Mucosa of descending colon (tissue), 3 donors: ENCODE measurements around the gene FARP1. TPM values are rescaled to one million over a fixed set of nuclear protein-coding genes. Genes with fewer than 3 reads are reported as not detected.

Experiments
- ATAC-seq: fragments of 200-7000 bp; cut with Tn5 transposase; one replicate; pipeline ENCODE4 v1.9.1; 2020; ENCODE audit warnings: mild to moderate bottlenecking, moderate library complexity
- DNase-seq, 3 donors: peaks; one replicate each; pipeline ENCODE4 v3.0.0-alpha.2; 2020
- H3K36me3 ChIP-seq: fragments of 200-600 bp; one replicate; pipeline ENCODE4 v1.8.0; 2021; ENCODE audit warnings: low read depth, mild to moderate bottlenecking
- H3K4me1 ChIP-seq: fragments of 200-600 bp; one replicate; pipeline ENCODE4 v1.8.0; 2021; ENCODE audit warnings: low read depth, mild to moderate bottlenecking
- H3K4me3 ChIP-seq: fragments of 200-600 bp; one replicate; pipeline ENCODE4 v1.8.0; 2021; ENCODE audit warnings: mild to moderate bottlenecking
- H3K9me3 ChIP-seq: fragments of 200-600 bp; one replicate; pipeline ENCODE4 v1.8.0; 2021; ENCODE audit warnings: mild to moderate bottlenecking
- CTCF ChIP-seq: fragments of 200-600 bp; IDR thresholded peaks from one replicate; pipeline ENCODE4 v1.8.0; 2022; ENCODE audit warnings: antibody characterized with exemption, mild to moderate bottlenecking
- intact Hi-C, 2 donors: fragments of 100-400 bp; cut with DNase I in 1 of 2; cut with micrococcal nuclease in 1 of 2; formaldehyde crosslinking; loops; one replicate each; pipeline versions ENCODE4 v1.11.0 to v1.11.1; 2022; cut with DNase I, micrococcal nuclease
- total RNA-seq, 3 donors: library from RNA; stranded (reverse); fragmentation: NEBNext Ultra II Directional in 2 of 3; extraction: Animal tissue kit (Norgen Biotek cat#: 25700) in 2 of 3; gene quantifications; one replicate each; pipeline versions ENCODE4 v1.2.1 to v1.2.4, GENCODE V29; 2021 to 2023
- donor health status: DM: no; HTN: no; CAD: no; lungs with moderate emphysema.
- donor health status: DM: no; HTN: no; CAD: no.
- donor health status: DM: no; HTN: yes; CAD: no.

FARP1 gene
- total RNA-seq, 3 donors from 2014 or later: 44.4 to 111 (median 53.6) TPM

DNA sequence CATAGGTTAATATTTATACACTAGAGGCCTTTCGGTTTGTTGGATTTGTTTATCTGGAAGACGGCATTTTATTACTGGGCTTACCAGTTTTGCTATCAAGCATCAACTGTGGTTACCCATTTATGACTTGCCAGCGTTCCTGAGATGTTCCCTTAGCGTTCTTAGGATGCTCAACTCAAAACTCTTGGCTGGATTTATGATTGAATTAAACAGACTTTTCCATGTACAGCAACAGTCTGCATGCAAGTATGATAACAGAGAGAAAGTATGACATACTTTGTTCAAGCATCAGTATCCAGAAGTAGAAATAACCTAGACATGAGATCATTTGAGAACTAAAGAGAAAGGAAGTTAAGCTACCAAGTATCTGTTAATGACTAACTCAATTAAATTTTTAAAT is 64.1 kb downstream of the FARP1 start:
- Histone ChIP-seq H3K36me3 (no peaks in the 10 kb centered on the region), H3K9me3 (peaks cover 8% of the 10 kb centered on the region), H3K4me1 (peaks cover 14% of the 10 kb centered on the region), H3K4me3 (no peak overlapping the region)
- no peak for DNase-seq
- peak; percentile 49 for ATAC-seq
- TF ChIP-seq CTCF: no peak
- intact Hi-C loops: no loop called here

GRCh38 chr13:98207416-98207815 is 64.5 kb downstream of the FARP1 start:
- Histone ChIP-seq H3K36me3 (no peaks in the 10 kb centered on the region), H3K9me3 (peaks cover 8% of the 10 kb centered on the region), H3K4me1 (peaks cover 11% of the 10 kb centered on the region), H3K4me3 (no peak overlapping the region)
- intact Hi-C loops: no loop called here
- TF ChIP-seq CTCF: no peak
- DNase-seq: no peak
- ATAC-seq: no peak

GRCh38 chr13:98208606-98209005 is 65.7 kb downstream of the FARP1 start:
- intact Hi-C loops: no loop called here
- no peaks in the 10 kb centered on the region for H3K36me3 ChIP-seq
- H3K4me3 ChIP-seq: no peak overlapping the region
- H3K9me3 ChIP-seq: peaks cover 8% of the 10 kb centered on the region
- no peak for DNase-seq
- ATAC-seq: no peak
- peaks cover 11% of the 10 kb centered on the region for H3K4me1 ChIP-seq
- no peak for TF ChIP-seq CTCF

DNA sequence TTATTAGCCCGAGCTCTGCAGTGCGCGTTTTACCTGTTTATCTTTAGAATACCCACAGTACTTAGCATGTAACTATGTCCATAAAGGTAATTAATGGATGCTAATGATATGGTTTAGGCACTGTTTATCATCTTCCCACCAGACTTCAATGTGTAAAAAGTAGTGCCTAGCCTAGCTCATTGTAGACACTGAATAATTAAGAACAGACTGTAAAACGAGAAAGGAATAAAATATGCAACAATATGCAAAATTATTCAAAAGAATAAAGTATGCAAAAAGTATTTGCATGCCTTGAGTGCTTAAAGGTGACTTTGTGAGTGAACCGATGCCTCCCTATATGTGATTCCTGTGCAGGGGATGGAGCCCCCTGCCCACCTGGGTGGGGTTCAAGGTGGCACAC is 69.9 kb downstream of the FARP1 start:
- Histone ChIP-seq H3K4me3 (no peak overlapping the region), H3K9me3 (no peaks in the 10 kb centered on the region), H3K4me1 (peaks cover 12% of the 10 kb centered on the region), H3K36me3 (no peaks in the 10 kb centered on the region)
- no peak for TF ChIP-seq CTCF
- intact Hi-C loops: no loop called here
- ATAC-seq (no peak), DNase-seq (no peak)

DNA sequence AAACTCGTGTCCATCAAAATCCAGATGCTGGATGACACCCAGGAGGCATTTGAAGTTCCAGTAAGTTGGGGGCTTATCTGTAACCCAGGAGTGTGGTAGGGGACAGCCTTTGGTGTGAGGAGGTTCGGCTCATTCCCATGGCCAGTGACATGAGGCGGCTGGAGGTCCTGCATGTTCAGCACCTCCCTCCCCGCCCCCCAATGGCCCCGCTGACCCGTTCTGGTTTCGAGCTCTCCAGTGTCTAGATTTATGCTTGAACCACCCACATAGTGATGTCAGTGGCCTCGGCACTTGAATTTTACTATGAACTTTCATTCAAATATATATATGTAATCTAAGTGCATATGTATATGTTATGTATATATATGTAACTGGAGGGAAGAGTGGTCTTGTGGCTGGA is 70.5 kb downstream of the FARP1 start:
- Histone ChIP-seq H3K9me3 (no peaks in the 10 kb centered on the region), H3K4me3 (no peak overlapping the region), H3K4me1 (peaks cover 12% of the 10 kb centered on the region), H3K36me3 (no peaks in the 10 kb centered on the region)
- DNase-seq (no peak), ATAC-seq (no peak)
- intact Hi-C loops: no loop called here
- TF ChIP-seq CTCF: no peak

- Histone ChIP-seq H3K4me3 (no peak overlapping the region), H3K36me3 (no peaks in the 10 kb centered on the region), H3K4me1 (peaks cover 12% of the 10 kb centered on the region), H3K9me3 (no peaks in the 10 kb centered on the region)
- DNase-seq: peak in 2 of 3 donors; percentile 24 to 40
- intact Hi-C loops: no loop called here
- ATAC-seq: peak; percentile 58
- TF ChIP-seq CTCF: no peak
These were observed 71.2 kb downstream of the FARP1 start for GRCh38 chr13:98214008-98214643.
